HepG2 (cell line): ENCODE results near the gene SPINDOC.

Experiments used
- AKNA ChIP-seq: sonication (generic); formaldehyde crosslinking; IDR thresholded peaks from 2 replicates; pipeline ENCODE4 v1.4.0; 2020; ENCODE audit warnings: missing genetic modification reagents, borderline replicate concordance
- BRCA1 ChIP-seq: sonication (generic); formaldehyde crosslinking; IDR thresholded peaks from 2 replicates; pipeline ENCODE4 v1.4.0; 2020; ENCODE audit warnings: missing genetic modification reagents
- CTCF ChIP-seq: sonication (generic); formaldehyde crosslinking; IDR thresholded peaks from 2 replicates; pipeline ENCODE4 v1.5.0; 2020; ENCODE audit warnings: mild to moderate bottlenecking, missing genetic modification reagents, moderate library complexity
- EP300 ChIP-seq, 3 experiments: sonication (generic) in 1 of 3; formaldehyde crosslinking in 1 of 3; IDR thresholded peaks; 2 replicates each; pipeline versions ENCODE4 v1.5.1 to v1.6.1; 2011 to 2020; ENCODE audit warnings: low read depth in 2 of 3, low read length in 2 of 3, borderline replicate concordance in 1 of 3, improper control_type of control experiment in 1 of 3, mild to moderate bottlenecking in 1 of 3, missing genetic modification reagents in 1 of 3, moderate library complexity in 1 of 3
- FOXO1 ChIP-seq: sonication (generic); formaldehyde crosslinking; IDR thresholded peaks from 2 replicates; pipeline ENCODE4 v1.4.0; 2020; ENCODE audit warnings: missing genetic modification reagents
- HCFC1 ChIP-seq: fragments of 150-350 bp; IDR thresholded peaks from 2 replicates; pipeline ENCODE4 v1.6.1; 2014; ENCODE audit warnings: low read depth, low read length
- JARID2 ChIP-seq: sonication (generic); formaldehyde crosslinking; IDR thresholded peaks from 2 replicates; pipeline ENCODE4 v1.8.1; 2023; ENCODE audit warnings: missing genetic modification reagents, inconsistent platforms; ENCODE audit not compliant: insufficient replicate concordance
- POLR2A ChIP-seq, 2 experiments: IDR thresholded peaks; 2 replicates each; pipeline ENCODE4 v1.6.1; 2011; ENCODE audit warnings: low read depth in 2 of 2, low read length in 2 of 2, mild to moderate bottlenecking in 1 of 2, moderate library complexity in 1 of 2; ENCODE audit not compliant: insufficient read depth in 1 of 2
- POLR2AphosphoS5 ChIP-seq: IDR thresholded peaks from 2 replicates; pipeline ENCODE4 v1.6.1; 2012; ENCODE audit warnings: low read depth, low read length
- RARA ChIP-seq: IDR thresholded peaks from 2 replicates; pipeline ENCODE4 v1.6.1; 2016; ENCODE audit warnings: missing genetic modification reagents, missing compliant biosample characterization
- U2AF1 ChIP-seq: fragments of 200-400 bp; formaldehyde crosslinking; optimal IDR thresholded peaks from 2 replicates; pipeline ENCODE3; 2017; ENCODE audit warnings: mild to moderate bottlenecking, low read depth, low read length
- ZBTB4 ChIP-seq: sonication (generic); formaldehyde crosslinking; IDR thresholded peaks from 2 replicates; pipeline ENCODE4 v1.4.0; 2020; ENCODE audit warnings: missing genetic modification reagents, mild to moderate bottlenecking, borderline replicate concordance
- ZNF501 ChIP-seq: sonication (generic); formaldehyde crosslinking; IDR thresholded peaks from 2 replicates; pipeline ENCODE4 v1.5.1; 2020; ENCODE audit warnings: mild to moderate bottlenecking, moderate library complexity, missing genetic modification reagents
- ZNF674 ChIP-seq: sonication (generic); formaldehyde crosslinking; IDR thresholded peaks from 2 replicates; pipeline ENCODE4 v1.5.0; 2020; ENCODE audit warnings: low read depth, mild to moderate bottlenecking, missing genetic modification reagents

- no peak for TF ChIP-seq POLR2A (IDR thresholded peaks at IDR 0.05; ENCODE audit: insufficient read depth in 1 of 2, low read depth in 2 of 2, low read length in 2 of 2)
- no peak for TF ChIP-seq CTCF
- TF ChIP-seq RARA, result no peak
- TF ChIP-seq ZNF674, result no peak
- no peak for TF ChIP-seq POLR2AphosphoS5
- TF ChIP-seq AKNA (CRISPR knock-in tag), result no peak
- no peak for TF ChIP-seq EP300 (IDR thresholded peaks at IDR 0.05; ENCODE audit: low read depth in 2 of 2, low read length in 2 of 2)
- no peak for TF ChIP-seq EP300 (CRISPR knock-in tag; IDR thresholded peaks at IDR 0.05; ENCODE audit: borderline replicate concordance)
- no peak for TF ChIP-seq U2AF1
- no peak for TF ChIP-seq ZNF501 (CRISPR knock-in tag)
- TF ChIP-seq JARID2, result no peak
- TF ChIP-seq BRCA1 (CRISPR knock-in tag), result no peak
- no peak for TF ChIP-seq ZBTB4
- TF ChIP-seq FOXO1, result no peak
- TF ChIP-seq HCFC1, result no peak
Observed at GRCh38 chr11:63851364-63851763, 38.1 kb downstream of the SPINDOC start.
